Stimulated activated CD4-positive, alpha-beta T cell treated with anti-CD3 and anti-CD28 coated beads, Interleukin-4, amount 100 ng/mL, for 48 hours (primary cell): ENCODE results near the gene LRRC74A.

Experiments used
- DNase-seq, 2 donors: peaks; one replicate each; pipeline ENCODE4 v3.0.0-alpha.2; 2020; ENCODE audit warnings: low read depth in 2 of 2

Gene LRRC74A

DNA sequence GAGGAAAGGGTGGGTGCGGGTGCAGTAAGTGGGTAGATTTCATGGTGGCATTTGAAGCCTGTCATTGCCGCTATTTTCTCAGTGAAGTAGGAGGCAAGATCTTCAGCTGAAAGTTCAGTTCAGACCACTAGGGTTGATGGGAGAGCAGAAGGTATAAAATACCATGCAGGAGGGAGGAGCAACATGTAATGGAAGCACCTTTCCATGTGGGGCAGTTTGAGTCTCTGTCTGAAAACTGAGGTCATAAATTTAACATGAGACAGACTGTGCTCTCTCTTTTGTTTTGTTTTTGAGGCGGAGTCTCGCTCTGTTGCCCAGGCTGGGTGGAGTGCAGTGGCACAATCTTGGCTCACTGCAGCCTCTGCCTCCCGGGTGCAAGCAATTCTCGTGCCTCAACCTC is 22.7 kb downstream of the LRRC74A start:
- no peak for DNase-seq

DNA sequence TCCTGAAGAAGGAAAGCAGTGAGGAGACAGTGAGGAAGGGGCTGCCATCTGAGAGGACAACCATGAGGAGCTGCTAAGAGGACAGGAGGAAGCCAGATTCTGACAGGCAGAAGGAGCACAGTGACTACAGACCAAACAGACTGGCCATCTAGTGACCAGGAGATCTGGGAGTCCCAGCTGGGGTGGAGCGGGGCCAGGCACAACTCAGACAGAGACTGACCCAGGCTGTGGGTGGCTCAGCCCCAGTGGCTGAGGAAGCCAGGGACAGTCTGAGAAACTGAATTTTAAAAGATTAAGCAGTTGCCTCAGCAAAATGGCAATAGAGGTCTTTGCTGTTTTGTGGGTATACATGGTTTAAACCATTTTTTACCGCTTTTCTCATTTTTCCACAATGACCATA is 28.9 kb downstream of the LRRC74A start:
- DNase-seq, result no peak

DNA sequence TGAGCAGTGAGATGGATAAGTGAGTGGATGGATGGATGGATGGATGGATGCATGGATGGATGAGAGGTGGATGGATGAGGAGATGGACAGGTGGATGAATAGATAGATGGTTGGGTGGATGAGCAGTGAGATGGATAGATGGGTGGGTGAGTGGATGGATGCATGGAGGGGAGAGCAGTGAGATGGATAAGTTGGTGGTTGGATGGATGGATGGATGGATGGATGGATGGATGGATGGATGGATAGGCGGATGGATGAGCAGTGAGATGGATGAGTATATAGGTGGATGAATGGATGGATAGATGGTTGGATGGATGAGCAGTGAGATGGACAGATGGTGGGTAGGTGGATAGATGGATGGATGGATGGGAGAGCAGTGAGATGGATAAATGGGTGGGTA is 30.6 kb downstream of the LRRC74A start:
- DNase-seq, result no peak

DNA sequence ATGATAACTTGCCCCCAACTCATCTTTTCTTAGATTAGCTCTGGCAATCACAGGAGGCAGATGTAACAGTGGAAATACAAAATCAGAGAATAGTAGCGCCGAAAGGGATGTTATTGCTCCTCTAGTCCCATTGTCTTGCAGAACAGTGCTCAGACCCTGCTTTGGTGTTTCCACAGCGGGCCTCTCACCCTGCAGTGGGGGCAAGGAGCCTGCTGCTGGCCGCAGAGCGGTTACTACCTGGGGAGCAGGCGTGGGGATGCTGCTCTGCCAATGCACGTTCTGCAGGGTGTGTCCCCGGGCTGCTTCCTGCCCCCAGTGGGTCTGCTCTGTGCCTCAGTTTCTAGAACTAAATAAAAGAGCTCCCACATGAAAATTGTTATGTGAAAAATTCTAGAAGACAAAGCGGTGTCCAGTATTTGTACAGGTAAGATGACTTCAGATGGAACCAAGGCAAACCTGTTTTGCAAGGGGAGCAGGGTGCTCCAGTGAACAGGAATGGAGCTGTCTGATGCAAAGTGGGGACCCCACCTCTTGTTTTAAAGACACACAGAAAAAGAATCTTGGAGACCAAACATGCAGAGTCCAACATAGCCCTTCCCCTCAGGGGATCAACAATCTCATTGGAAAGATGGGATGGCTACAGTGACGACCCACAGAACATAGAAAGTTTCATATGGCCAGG is 35.5 kb downstream of the LRRC74A start:
- DNase-seq, result no peak

DNA sequence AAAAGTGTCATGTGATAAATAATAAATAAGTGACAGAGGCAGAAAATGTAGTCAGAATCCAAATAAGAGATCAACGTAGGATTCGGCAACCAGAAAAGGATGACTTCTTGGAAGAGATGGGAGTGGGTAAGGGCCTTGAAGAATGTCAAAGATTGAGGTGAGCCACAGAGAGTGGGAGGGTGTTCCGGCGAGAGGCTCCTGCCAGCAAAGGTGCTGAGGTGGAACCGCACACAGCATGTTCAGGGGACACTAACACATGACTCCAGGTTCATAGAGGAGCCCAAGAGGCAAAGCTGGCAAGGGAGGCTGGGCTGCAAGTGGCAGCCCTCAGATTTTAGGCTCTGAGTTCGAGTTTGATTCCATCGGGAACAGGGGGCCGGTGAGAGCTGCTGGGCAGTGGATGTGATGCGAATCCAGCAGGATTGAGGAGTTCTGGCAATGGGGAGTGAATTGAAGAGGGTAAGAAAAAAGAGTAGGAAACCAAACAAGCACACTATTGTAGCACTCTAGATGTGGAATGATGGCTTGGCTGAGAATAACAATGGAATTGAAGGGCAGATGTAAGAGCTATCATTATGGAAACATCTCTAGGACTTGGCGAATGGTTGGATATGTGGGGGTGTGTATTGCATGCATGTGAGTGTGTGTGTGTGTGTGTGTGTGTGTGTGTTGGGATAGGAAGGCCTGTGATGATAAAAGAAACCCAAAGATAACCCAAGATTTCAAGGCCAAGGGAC is 36.5 kb downstream of the LRRC74A start:
- no peak for DNase-seq

DNA sequence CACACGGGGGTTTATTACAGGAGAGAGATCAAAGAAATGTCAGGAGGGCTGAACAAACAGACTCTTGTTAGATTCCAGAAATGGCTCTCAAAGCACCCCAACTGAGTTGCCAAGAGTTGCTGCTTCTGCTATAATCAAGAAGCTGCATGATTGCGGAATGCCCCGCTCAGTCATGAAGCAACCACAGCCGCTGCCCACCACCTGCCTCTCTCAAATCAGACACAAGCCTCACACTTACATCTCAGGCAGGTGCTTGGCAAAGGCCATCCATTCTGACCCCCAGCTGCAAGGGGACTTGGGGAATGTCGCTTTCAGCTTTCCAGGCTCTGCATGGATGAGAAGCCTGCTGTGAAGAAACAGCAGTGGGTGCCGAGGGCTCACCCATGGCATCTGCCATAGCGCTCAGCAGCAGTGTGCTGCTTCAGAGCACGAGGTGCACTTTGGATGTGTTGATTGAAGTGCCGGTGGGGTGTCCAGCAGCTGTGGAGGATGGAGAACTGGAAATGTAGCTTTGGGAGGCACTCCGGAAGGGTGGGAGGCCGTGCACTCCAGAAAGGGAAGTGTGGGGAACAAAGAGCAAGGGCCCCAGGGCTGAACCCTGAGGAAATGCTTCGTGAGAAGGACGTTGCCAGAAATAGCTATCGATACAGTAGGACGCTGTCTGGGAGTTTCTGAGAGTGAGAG is 37.7 kb downstream of the LRRC74A start:
- DNase-seq, result no peak

DNA sequence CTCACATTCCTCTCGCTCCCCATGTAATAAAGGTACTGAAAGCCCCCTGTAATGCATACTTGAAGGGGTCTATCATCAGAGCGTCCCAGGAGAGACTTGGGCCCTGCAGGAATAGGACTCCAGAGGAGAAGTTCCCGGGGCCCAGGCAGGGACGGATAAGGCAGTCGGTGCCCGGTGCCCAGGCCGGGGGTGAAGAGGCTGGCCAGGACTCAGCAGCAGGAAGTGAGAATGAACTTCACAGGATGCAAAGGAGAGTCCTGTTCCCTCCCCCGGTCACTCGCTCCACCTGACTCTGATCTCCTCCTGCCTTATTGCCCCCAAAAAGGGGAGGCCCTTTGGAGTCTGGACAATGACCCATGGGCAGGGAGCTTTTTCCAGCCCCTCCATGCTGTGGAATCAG is 40.2 kb downstream of the LRRC74A start:
- DNase-seq, result no peak

DNA sequence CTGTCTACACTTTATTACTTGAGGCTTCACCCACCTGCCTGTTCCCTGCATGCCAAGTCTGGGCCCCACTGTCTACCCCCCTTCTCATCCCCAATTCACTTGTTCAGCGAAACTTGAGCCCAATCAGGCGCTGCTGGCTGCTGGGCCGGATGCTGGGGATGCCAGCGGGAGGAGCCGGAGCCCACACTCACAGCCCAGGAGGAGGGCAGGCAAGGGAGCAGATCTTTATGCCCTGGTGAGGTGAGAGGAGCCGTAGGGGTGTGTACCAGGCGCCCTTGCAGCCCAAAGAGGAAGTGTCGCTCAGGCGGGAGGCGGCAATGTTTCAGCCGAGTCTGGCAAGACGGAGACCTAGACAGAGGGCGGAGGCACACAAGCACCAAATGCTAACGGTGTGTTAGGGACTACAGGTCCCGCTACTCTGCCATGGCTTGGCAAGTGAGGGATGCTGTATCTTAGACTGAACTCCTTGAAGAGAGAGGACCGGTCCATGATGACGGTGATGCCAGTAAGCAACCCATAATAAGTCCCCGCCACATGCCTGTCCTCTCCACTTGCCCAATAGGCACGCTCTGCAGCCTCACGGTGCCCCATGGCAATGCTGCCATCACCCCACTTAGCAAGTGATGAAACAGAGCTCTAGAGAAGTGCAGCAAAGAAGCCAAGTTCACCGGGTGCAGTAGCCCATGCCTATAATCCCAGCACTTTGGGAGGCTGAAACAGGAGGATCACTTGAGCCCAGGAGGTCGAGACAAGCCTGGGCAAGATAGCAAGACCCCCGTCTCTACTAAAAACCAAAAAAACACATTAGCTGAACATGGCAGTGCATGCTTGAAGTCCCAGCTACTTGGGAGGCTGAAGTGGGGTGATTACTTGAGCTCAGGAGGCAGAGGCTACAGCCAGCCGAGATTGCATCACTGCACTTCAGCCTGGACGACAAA is 41.6 kb downstream of the LRRC74A start:
- DNase-seq, result peak in 1 of 2 donors; percentile 9

DNA sequence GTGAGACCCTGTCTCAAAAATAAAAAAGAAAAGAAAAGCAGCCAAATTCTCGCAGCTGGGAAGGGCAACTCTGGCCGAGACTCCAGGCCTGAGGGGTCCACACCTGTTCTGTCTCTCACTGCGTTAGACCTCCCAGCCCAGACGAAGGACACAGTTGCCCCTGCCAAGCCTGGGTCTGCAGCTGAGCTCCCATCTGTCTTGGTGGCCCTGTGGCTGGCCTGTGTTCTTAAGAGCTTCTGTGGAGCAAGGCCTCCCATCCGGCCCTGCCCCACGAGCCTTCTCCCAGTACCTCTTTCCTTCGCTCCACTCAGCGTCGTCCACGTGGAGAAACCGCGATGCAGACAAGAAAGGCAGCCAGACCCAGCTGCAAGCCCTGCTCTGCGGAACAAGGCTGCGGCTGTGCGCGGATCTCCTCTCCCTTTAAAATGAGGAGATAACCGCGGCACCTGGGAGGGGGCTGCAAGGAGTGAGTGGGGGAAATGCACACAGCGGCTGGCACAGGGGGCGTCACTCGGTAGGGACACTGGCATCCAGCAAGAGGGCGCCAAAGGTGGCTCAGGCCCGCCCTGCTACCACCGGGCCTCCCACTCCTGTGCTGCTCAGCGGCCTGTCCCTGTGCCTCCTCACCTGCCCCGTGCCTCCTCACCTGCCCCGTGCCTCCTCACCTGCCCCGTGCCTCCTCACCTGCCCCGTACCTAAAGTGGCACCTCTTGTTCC is 42.4 kb downstream of the LRRC74A start:
- no peak for DNase-seq

DNA sequence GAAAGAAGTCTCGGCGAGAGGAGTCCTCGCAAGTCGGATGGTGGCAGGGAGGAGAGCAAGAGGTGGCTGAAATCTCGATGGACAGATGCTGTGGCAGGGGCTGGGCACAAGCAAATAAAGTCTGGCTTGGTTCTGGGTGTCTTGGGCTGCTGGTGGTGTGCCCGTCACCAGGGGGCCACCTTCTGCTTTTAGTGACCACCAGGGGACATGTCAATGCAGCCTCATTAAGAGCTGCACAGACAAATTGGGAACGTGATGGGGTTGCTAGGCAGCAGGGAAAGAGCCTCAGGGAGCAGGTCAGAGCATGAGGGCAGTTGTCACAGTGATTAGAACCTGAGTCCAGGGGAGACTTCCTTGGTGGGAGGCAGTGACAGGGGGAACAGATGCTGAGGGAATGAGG is 44.0 kb downstream of the LRRC74A start:
- DNase-seq, result no peak

DNA sequence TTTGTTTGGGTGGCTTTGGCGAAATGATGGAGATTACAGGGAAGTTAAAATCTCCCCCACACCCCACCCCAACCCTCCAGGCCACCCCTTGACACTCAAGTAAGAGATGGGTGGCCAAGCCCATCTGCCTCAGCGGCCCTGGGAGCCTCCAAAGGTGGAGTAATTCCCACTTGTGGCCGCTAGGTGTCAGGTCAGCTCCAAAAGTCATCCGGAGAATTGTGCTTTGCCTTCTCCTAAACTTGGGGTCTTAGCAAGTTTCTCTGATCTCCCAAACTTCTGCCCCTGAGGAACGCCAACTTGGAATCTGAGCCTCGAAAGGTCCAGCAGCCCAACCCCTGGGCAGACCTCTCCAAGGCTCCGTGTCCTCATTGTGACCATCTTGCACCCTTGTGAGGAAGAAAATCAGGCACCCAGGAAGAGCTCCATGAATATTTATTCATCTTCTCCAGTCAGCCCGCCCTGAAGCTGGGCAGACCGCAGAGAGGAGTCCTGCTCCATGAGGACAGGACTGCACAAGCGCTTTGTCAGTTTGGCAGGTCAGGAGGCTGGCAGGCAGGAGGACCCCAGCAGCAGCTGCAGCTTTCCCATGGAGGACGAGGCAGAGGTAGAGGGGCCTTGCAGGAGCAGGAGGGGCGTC is 46.7 kb downstream of the LRRC74A start:
- DNase-seq, result peak; percentile 43 to 56

DNA sequence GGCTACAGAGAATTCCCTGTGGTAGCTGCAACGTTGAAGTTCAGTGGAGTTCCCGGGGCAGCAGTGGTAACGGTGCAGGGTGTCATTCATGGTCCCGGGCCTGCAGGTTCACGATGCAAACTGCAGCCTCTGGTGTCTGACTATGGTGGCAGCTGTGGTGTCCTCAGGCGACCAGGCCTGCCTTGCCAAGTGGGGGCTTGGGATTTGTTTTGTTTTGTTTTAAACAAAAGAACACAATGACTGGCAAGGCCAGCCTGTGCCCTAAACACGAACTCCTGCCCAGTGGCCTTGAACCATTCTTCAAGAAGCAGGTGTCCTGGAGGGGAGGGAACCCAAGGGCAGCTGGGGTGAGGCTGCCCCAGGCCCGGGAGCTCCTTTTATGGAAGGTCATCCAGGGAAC is 48.5 kb downstream of the LRRC74A start:
- no peak for DNase-seq

DNA sequence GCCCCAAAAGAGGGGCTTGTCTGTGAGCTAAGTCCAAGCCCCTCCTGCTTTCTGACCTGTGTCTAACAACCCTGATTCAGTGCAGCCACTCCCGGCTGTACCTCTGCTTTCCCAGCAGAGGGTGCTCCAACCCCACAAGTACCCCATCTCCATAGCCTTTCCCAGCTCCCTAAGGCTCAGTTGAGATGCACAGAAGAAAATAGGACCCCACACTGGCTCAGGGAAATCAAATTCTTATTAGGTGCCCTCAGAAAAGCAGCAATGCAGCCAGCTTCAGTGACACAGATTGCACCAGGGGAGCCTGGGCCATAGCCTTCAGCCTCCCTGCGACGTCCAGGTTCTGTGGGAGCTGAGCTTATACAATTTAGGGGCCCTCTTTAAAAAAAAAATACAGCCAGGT is 49.9 kb downstream of the LRRC74A start:
- peak; percentile 28 to 48 for DNase-seq

DNA sequence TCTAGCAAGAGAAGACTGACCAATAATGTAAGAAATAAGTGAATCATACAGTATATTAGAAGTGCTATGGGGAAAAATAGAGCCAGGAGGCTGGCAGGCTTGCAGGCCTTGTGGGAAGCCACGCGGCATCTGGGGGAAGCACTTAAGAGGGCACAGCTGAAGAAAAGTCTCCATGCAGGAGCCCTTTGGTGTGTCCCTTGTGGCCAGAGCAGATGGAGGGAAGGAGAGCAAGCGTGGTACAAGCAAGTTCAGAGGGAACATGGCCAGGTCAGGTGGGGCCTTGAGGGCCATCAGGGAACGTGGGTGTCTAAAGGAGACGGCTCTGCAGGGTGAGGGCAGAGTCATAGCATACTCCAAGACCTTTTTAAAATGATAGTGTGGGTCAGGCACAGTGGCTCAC is 51.7 kb downstream of the LRRC74A start:
- no peak for DNase-seq

DNA sequence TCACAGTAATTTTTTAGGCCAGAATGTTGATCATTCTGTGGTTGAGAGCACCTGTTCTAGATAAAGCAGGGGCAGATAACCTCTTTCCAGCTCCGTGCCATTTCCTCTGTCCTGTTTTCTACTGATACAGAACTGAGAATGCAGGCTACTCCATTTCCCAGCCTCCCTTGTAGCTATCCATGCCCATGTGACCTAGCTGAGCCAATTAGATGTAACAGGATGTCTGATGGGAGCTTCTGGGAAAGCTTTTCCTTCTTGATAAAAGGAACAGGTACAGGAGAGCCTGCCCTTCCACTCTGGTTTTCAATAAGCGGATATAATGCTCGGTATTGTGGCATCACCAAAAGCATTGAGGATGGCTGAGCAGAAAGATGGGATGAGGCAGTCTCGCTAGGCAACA is 54.2 kb downstream of the LRRC74A start:
- no peak for DNase-seq

DNA sequence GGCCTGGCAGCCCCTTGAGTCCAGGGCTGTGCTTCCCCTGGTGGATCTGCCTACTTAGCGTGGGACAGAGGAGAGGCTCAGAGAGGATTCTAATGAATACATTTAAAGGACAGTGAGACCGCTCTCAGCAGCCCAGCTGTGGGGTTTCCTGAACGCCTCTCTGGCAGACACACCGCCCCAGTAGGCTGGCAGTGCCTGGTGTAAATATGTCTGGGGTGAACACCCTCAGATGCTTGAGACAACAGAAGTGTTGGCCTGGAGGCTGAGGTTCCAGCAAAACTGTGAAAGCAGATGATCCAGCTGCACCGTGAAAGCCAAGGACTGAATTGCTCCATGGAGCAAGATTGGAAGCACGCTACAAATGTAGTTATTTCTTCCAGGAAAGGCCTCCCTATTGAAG is 55.1 kb downstream of the LRRC74A start:
- DNase-seq, result no peak

DNA sequence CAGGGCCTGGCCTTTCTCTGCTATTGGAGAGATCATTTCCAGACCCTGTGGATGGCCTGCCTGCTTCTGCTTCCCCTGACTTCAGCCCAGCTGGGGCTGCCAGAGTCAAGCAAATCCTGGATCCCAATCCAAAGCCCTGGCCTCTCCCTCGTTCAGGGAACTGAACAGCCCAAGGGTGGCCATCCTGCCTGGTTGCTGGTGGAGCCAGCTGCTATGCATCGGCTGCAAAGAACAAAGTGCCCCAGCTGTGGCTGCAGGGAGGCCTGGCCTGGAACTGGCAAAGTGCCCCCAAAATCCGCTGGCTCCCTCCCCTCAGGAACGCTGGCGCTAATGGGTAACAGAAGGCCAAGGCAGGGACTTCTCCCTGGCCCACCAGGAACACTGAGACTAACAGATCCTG is 56.4 kb downstream of the LRRC74A start:
- DNase-seq, result no peak

DNA sequence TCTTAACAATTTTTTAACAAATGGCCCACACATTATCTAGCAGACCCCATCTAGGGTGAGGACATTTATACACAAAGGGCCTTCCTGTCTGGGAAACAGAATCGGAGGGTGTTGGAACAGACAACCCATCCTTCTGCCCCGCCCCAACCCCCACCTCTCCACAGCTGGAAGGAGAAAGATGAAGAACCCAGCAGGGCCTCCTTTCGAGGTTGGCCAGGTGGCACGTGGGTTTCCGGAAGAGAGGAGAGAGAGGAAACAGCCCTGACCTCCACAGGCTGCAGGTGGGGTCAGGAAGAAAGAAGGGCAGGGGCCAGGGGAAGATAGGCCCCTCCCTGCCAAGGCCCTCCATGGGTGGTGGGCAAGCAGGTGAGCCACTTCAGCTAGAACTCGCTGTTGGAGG is 57.2 kb downstream of the LRRC74A start:
- DNase-seq, result no peak

DNA sequence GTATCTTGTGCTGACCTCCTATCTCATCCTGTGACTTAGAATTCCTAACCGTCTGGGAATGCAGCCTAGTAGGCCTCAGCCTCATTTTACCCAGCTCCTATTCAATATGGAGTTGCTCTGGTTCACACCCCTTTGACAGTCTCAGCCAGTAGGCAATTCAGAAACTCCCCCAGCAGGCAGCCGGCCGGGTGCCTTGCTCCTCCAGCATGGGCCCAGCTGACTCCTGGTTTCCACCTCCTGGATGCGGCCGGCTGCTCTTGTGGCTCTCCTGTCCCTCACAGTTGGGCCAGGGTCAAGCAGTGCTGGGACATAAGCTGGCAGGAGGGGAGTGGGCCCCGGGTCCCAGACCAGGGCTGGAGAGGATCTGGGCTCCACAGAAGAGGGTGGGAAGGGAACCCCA is 58.2 kb downstream of the LRRC74A start:
- DNase-seq, result no peak

DNA sequence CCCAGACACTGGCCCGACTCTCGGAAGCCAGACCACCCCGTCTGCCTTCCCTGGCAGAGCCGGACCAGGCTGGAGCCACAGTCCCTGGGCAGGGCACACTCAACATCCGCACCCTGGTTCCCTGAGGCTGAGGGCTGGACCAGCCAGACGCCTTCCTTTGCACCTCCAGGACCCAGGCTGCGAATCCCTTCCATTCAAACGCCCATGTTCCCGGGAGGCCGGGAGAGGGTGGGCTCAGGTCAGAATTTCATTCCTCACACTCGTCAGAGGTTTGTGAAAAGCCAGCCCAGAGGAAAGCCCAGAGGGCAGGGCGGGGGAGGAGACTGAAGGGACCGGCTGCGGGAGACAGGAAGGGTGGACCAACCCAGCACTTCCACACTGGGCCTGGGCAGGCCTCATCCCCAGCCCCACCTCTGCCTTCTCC is 58.7 kb downstream of the LRRC74A start:
- no peak for DNase-seq

DNA sequence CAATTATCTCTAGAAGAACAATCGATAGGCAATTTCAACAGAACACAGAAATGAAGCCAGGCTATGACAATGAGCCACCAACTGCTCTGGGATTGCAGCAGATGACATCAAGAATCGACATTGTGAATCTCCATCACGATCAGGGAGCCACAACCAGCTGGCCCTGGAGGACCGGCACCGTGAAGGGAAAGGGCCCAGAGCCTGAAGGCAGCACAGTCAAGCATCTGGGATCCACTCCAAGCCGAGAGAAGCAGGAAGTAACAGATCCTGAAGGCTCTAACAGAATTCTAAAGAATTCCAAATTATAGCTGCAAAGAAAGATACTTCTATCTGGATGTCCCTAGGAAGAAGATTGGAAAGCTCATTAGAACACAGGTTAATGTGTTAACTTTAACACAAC is 61.0 kb downstream of the LRRC74A start:
- no peak for DNase-seq
